H4 (cell line): ENCODE measurements around the gene PNMA6E. TPM values are rescaled to one million over a fixed set of nuclear protein-coding genes. Genes with fewer than 3 reads are reported as not detected.
"Not testable (repeated sequence)": the region's sequence is repeated elsewhere in the genome, so short reads cannot be mapped to it uniquely, and the experiment has no call there.

Experiments
- DNase-seq: peaks from one replicate; pipeline ENCODE4 v3.0.0-alpha.2; 2015; ENCODE audit warnings: low spot score
- total RNA-seq: library from RNA; depleted of rRNA; stranded (reverse); fragments of >200 nt; shearing (Covaris generic); gene quantifications from 2 replicates; pipeline ENCODE4 v1.2.3, GENCODE V29; 2014

The PNMA6E gene
- total RNA-seq, 1 experiment from 2014 or later = not detected

DNA sequence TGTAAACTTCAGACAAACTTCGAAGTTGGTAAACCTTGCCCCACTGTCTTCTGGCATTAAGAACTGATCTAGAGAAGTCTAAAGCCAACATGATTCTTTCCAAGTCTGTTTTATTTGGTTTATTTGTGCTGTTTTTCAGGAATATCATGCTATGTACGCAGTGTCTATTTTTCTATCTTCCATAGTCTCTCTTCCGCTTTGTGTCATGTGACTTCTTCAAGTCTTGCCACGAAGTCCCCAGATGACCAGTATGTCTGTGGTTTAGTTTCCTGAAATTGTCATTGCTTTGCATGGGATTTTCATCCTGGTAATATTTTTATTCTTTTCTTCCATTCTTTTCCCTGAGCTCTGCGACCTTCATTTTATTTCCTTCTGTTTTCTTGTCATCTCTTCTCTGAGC is 15.1 kb downstream of the PNMA6E start:
- no peak for DNase-seq

- not testable (repeated sequence) for DNase-seq
Measured at GRCh38 chrX:153384973-153385372, 16.2 kb downstream of the PNMA6E start.

DNA sequence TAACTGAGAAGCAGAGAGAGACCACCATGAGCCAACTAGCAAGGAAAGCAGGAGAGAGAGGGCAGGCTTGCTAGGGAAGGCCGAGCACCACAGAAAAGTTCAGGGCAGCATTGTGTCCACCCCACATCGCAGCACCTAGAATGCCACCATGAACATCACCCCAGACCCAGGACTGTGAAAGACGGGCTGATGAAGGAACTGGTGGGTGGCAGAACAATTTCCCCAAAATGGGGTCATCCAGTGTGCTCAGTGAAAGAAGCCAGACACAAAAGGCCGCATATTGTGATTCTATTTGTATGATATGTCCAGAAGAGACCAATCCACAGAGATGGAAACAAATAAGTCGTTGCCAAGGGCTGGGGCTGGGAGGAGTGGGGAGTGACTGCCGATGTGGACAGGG is 16.8 kb downstream of the PNMA6E start:
- DNase-seq = no peak

DNA sequence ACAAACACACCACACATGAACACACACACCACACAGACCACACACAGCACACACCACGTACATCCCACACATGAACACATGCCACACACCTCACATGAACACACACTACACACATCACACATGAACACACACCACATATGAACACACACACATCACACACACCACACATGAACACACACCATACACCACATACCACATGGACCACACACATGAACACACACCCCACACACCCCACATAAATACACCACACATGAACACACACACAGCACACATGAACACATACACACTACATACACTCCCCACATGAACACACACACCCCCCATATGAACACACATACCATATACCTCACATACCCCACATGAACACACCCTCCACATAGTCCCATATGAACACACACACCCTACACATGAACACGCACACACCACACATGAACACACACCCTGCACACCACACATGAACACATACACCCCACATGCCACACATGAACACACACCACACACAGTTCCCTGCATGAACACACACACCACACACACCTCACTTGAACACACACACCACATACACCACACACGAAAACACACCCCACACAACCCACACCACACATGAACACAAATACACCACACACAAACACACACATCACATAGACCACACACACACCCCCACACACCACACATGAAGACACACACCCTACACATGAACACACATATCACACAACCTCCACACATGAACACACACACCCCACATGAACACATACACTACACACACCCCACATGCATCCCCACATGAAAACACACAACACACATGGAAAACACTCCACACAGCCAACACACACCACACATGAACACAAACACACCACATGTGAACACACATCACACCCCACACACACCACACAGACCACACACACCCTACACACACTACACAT is 18.3 kb downstream of the PNMA6E start:
- DNase-seq = no peak

GRCh38 chrX:153381684-153382532 is 19.2 kb downstream of the PNMA6E start:
- peak; percentile 70 for DNase-seq

- no peak for DNase-seq
Measured at GRCh38 chrX:153380691-153381090, 20.5 kb downstream of the PNMA6E start.

DNA sequence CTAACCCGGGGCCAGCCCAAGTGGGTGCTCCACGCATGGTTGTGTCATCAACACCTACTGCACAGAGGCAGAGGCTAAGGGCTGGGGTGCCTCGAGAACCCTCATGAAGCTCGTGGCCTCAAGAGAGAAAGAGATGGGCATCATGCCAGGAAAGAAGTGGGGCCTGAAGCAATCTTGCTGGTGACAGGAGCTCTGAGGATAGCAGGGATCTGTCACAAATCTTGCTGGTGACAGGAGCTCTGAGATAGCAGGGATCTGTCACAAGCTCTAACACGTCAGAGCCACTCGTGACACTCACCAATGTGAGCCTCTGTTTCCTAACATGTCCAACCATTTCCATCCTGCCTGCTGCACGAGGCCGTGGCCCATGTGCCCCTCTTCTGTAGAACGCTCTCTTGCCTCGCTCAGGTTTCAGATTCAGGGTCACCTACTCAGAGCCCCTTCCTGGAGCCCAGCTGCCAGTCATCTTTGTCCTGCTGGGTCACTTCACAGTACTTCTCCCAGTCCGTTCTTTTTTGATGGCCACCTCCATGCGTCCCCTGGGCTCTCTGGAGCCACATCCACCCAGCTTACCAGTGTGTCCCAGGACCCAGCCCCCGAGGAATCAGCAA is 21.1 kb downstream of the PNMA6E start:
- no peak for DNase-seq

GRCh38 chrX:153379508-153379907 is 21.6 kb downstream of the PNMA6E start:
- no peak for DNase-seq

DNA sequence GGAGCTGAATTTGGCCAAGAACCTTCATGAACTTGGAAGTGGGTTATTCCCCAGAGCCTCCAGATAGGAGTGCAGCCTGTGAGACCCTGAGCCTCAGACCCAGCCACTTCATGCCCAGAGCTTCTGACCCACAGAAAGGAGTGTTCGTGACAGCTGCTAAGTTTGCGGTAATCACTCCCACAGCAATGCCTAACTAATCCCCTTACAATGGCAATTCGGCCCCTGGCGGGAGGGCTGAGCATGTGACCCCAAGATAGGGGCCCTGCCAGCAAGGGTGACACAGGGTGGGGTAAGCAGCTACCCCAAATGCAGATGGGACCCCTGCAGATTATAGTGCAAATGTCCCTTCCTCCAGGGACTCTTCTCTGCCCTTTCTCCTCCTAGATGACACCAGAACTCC is 22.5 kb downstream of the PNMA6E start:
- no peak for DNase-seq

DNA sequence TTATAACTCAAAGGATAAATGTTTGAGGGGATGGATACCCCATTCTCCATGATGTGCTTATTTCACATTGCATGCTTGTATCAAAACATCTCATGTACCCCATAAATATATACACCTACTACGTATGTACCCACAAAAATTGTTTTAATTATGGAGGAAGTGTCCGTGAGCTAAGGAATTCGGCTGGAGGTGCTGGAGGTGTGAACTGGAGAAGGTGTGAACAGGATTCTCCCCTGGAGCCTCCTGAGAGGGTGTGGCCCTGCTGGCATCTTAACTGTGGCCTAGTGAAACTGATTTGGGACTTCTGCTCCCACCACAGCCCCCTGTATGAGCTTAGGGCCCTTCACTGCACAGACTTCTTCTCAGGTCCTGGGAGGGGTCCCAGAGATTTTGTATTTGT is 23.4 kb downstream of the PNMA6E start:
- no peak for DNase-seq

DNA sequence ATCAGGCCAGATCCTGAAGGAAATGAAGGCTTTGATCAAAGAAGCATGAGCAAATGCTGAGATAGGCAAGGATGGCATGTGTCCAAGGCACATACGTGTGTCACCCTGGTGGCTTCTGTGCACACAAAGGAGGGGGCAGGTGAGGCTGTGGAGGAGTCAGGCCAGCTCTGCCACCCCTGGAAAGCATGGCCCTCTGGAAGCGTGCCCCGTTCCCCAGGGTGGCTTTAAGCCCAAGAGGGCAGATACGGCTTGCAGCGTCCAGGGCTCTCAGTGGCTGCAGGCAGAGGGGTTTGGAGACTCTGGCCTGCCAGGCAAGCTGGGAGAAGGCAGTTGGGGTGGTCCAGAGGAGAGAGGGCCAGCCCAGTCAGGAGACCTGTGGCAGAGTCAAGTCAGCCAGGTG is 25.6 kb downstream of the PNMA6E start:
- no peak for DNase-seq

GRCh38 chrX:153374426-153374825 is 26.7 kb downstream of the PNMA6E start:
- no peak for DNase-seq

GRCh38 chrX:153372949-153373348 is 28.2 kb downstream of the PNMA6E start:
- no peak for DNase-seq

DNA sequence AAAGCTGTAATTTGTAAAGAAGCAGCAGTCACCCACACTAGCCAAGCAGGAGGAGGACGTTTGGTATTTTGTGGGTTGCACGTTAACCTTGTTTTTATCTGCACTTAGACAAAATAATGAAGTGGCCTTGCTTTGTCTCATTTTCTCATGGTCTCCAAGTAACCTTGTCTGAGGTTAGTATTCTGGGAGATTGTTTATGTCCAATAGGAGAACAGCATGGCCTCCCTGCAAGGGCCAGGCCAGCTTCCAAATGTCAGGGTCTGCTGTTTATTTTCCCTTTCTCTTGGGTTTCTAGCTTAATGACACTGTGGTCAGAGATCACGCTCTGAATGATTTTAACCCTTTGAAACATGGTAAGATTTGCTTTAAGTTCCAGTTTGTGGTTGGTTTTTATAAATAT is 29.9 kb downstream of the PNMA6E start:
- peak; percentile 91 for DNase-seq

GRCh38 chrX:153370293-153371055 is 30.7 kb downstream of the PNMA6E start:
- DNase-seq = peak; percentile 20

- no peak for DNase-seq
Measured at GRCh38 chrX:153366878-153367538, 34.1 kb downstream of the PNMA6E start.

DNA sequence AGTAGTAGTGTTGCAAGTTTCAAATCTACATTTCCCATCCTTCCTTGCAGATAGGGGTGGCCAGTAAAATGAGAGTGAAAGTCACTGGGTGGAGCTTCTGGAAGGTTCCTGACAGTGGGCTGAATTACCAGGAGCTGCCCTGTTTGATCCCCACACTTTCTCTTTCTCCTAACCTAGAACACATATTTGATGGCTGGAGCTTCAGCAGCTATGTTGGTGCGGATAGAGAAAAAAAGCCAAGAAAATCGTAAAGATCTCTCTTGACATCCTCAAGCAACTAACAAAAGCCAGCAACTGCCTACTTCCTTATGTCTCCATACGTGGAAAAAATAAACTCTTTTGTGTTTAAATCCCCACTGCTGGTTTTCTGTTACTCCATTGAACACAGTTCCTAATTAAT is 35.0 kb downstream of the PNMA6E start:
- no peak for DNase-seq

DNA sequence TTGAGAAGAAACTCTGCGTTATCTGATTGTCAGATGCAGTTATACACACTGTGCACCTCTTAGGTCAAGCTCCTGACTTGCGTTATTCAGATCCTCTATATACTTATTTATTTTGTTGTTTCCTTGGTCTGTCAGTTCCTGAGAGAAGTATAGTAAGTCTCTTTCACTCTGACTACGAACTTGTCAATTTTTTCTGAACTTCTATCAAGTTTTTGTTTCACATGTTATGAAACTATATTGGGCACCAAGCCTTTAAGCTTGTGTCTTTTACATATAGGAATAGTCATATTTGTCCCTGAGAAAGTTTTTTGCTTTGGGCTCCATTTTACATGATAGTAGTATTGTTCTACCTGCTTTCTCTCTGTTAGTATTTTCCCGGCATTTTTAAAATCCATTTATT is 35.5 kb downstream of the PNMA6E start:
- no peak for DNase-seq

DNA sequence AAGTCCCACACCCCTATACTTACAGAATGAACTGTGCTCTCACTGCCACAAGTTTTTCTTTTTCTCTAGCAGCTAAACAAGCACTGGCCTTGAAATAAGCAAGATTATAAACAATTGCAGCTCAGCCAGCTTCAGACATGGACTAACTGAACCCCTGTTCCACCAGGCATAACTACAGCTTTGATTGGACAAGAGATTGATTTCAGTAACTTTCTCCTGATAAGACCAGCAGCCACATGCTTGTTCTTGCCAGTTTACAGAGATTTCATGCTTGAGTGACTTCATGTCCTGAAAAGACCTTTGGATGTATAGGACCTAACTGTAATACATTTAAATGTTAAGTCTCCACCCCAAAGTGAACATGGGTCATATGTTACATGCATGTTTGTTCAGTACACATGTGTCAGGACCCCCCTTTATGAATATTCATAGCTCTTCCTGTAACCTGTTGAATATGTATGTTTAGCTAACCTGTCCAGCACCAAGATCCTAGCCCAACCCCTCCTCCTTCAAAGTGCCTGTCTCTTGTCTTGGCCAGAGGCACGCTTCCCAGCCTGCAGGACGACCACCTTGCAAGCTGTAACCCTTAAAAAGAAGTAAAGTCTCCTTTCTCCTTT is 39.3 kb downstream of the PNMA6E start:
- no peak for DNase-seq

DNA sequence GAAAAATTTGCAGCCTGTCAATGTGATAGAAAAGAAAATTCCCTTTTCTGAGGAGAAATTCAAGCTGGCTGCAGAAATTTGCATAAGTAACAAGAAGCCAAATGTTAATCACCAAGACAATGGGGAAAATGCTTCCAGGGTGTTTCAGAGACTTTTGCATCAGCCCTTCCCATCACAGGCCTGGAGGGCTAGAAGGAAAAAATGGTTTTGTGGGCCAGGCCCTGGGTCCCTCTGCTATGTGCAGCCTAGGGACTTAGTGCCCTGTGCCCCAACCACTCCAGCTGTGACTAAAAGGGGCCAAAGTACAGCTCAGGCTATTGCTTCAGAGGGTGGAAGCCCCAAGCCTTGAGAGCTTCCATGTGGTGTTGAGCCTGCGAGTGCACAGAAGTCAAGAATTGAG is 43.3 kb downstream of the PNMA6E start:
- DNase-seq = no peak

GRCh38 chrX:153353416-153353815 is 47.7 kb downstream of the PNMA6E start:
- no peak for DNase-seq
